SK-N-MC (cell line): ENCODE data around the gene DNAH10.
A peak's percentile ranks its signal among the peaks of the same experiment; 100 is the strongest.

ENCODE experiments used
- DNase-seq: peaks from one replicate; pipeline ENCODE4 v3.0.0-alpha.2; 2011; ENCODE audit warnings: low read depth, low spot score
- H3K27ac ChIP-seq: fragments of 200-600 bp; sonication (generic); 2 replicates; pipeline ENCODE4 v1.5.1; 2016; ENCODE audit warnings: mixed run types
- H3K36me3 ChIP-seq: fragments of 200-600 bp; sonication (generic); 2 replicates; pipeline ENCODE4 v1.6.1; 2017; ENCODE audit warnings: antibody characterized with exemption, low read length, mixed read lengths; ENCODE audit not compliant: insufficient read depth
- H3K4me3 ChIP-seq: fragments of 200-600 bp; sonication (generic); 2 replicates; pipeline ENCODE4 v1.5.1; 2016
- H3K9ac ChIP-seq: fragments of 200-600 bp; sonication (generic); 2 replicates; pipeline ENCODE4 v1.8.0; 2017; ENCODE audit warnings: mixed run types, mixed read lengths; ENCODE audit not compliant: insufficient read length
- H3K9me3 ChIP-seq: fragments of 200-600 bp; sonication (generic); 2 replicates; pipeline ENCODE4 v1.6.1; 2017; ENCODE audit warnings: low read depth, mild to moderate bottlenecking, antibody characterized with exemption, low read length, moderate library complexity, mixed read lengths
- EZH2 ChIP-seq: fragments of 200-600 bp; sonication (generic); IDR thresholded peaks from one replicate; pipeline ENCODE4 v1.6.1; 2017; ENCODE audit warnings: antibody characterized with exemption
- FOXP2 ChIP-seq: optimal IDR thresholded peaks from 2 replicates; pipeline ENCODE3; 2011; ENCODE audit warnings: mild to moderate bottlenecking, moderate library complexity; ENCODE audit not compliant: insufficient read depth; ENCODE audit errors: extremely low read length, control extremely low read depth
- POLR2AphosphoS5 ChIP-seq: IDR thresholded peaks from 2 replicates; pipeline ENCODE4 v1.6.1; 2012; ENCODE audit warnings: mild to moderate bottlenecking, low read depth, low read length, borderline replicate concordance

The DNAH10 gene

GRCh38 chr12:123813349-123813748, 51.2 kb downstream of the DNAH10 start:
- Histone ChIP-seq H3K9me3 (peaks cover 2% of the 10 kb centered on the region; the same call in 1 of the 2 replicates), H3K4me3 (peak overlapping the region; percentile 47), H3K36me3 (no peaks in the 10 kb centered on the region; the same call in 1 of the 2 replicates), H3K9ac (peak overlapping the region; percentile 43), H3K27ac (peak overlapping the region; percentile 77)
- TF ChIP-seq EZH2: no peak
- no peak for TF ChIP-seq POLR2AphosphoS5
- TF ChIP-seq FOXP2: no peak
- peak; percentile 60 for DNase-seq

DNA sequence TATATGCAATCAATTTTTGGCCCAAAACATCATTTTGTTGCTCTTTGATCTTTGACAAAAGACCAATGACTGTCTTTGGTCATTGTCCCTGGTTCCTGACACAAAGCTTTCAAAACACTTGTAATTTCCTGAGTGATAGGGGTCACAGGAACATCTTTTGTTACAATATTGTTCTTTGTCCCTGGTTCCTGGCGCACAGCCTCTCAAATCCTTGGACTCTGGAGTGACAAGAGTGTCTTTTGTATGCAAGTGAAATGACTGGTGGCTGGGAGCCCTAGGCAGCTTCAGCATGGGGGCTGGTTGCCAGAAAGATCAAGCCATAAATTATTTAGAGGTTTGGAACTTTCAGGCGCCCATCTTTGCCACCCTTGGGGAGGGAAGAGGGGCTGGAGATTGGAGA, 53.9 kb downstream of the DNAH10 start:
- peaks cover 2% of the 10 kb centered on the region; the same call in 1 of the 2 replicates for H3K9me3 ChIP-seq
- TF ChIP-seq POLR2AphosphoS5 (no peak), EZH2 (no peak), FOXP2 (no peak)
- H3K9ac ChIP-seq: no peak overlapping the region
- H3K36me3 ChIP-seq: no peaks in the 10 kb centered on the region; the same call in 1 of the 2 replicates
- H3K4me3 ChIP-seq: no peak overlapping the region
- no peak overlapping the region for H3K27ac ChIP-seq
- no peak for DNase-seq

DNA sequence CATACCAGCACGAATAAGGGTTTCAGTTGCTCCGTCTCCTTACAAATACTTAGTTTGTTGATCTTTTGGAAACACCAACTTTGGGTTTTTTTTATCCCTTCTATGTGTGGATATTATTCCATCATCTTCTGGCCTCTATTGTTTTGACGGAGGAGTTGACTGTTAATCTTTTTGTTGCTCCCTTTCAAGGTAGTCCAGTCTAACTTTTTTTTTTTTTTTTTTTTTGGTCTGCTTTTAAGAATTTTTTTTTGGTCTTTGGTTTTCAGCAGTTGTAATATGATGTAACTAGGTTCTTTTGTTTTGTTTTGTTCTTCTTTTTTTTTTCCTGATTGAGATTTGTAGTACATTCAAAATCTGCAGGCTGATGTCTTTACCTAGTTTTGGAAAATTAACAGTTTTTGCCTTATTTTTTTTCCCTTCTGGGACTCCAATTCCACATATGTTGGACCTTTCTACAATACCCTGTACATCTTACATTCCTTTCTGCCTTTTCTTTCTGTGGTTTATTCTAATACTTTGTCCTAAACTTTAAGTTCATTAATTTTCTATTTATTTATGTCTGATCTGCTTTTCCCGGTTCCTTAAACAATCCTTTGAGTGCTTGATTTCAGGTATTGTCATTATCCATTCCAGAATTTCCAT, 54.9 kb downstream of the DNAH10 start:
- no peak overlapping the region for H3K9ac ChIP-seq
- no peak overlapping the region for H3K4me3 ChIP-seq
- no peaks in the 10 kb centered on the region; the same call in 1 of the 2 replicates for H3K36me3 ChIP-seq
- DNase-seq: no peak
- TF ChIP-seq EZH2 (no peak), FOXP2 (no peak)
- no peak overlapping the region for H3K27ac ChIP-seq
- H3K9me3 ChIP-seq: peaks cover 2% of the 10 kb centered on the region; the same call in 1 of the 2 replicates

DNA sequence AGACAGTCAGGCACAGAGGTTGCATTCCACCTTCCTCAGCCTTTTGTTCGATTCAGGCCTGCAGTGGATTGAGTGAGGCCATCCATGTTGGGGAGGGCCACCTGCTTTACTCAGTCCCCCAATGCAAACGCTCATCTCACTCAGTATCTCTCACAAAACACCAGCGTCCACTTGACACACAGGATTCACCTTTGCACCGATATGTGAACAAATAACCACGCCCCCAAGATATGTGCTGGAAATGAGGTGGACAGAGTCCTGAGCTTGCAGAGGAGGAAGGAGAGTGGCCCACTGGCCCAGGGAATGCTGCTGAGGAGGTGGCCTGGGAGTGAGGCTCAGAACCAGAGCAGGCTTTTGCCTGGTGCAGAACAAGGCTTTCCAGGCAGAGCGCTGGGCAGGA, 60.7 kb downstream of the DNAH10 start:
- H3K4me3 ChIP-seq: no peak overlapping the region
- H3K9me3 ChIP-seq: no peaks in the 10 kb centered on the region
- no peak overlapping the region for H3K27ac ChIP-seq
- no peaks in the 10 kb centered on the region for H3K36me3 ChIP-seq
- H3K9ac ChIP-seq: no peak overlapping the region
- DNase-seq: no peak
- no peak for TF ChIP-seq FOXP2
- no peak for TF ChIP-seq POLR2AphosphoS5
- no peak for TF ChIP-seq EZH2

GRCh38 chr12:123828120-123828519, 66.0 kb downstream of the DNAH10 start:
- no peak for DNase-seq
- TF ChIP-seq FOXP2: no peak
- TF ChIP-seq POLR2AphosphoS5: no peak
- no peak for TF ChIP-seq EZH2
- no peak overlapping the region for H3K27ac ChIP-seq
- H3K9me3 ChIP-seq: no peaks in the 10 kb centered on the region
- no peaks in the 10 kb centered on the region for H3K36me3 ChIP-seq
- H3K9ac ChIP-seq: no peak overlapping the region
- H3K4me3 ChIP-seq: no peak overlapping the region

DNA sequence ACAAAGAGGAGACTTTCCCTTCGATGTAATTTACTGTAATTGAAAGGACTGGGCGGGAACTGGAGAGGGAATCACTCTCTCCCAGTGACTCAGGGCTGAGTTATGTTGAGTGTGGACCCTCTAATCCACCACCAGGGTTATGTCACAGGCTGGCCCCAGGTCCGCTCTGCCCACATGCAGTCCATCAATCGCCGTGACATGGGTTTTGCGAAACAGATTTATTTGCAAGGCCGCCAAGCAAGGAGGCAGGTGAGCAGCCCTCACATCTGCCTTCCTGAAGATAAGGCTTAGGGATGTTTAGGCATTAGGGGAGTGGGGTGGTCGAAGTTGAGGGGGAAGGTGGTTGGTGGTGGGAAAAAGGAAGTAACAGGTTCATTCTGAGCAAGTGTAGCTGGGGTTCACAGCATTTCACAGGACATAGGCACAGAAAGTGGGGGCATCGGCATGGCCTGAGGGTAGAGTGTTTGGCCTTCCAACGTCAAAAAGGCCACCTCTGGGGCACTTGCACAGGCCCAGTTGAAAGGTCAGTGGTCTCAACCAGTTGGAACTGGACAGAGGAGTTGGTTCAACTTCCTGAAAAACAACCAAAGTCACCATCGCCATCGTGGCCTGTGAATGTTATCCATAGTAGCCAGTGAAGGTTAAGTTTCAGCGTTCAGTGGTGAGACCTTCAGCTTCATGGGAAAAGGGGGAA, 66.9 kb downstream of the DNAH10 start:
- TF ChIP-seq EZH2: no peak
- no peak for TF ChIP-seq POLR2AphosphoS5
- TF ChIP-seq FOXP2: no peak
- DNase-seq: no peak
- no peaks in the 10 kb centered on the region for H3K9me3 ChIP-seq
- no peak overlapping the region for H3K4me3 ChIP-seq
- no peak overlapping the region for H3K9ac ChIP-seq
- H3K27ac ChIP-seq: no peak overlapping the region
- H3K36me3 ChIP-seq: no peaks in the 10 kb centered on the region

GRCh38 chr12:123829561-123829960, 67.5 kb downstream of the DNAH10 start:
- no peak for TF ChIP-seq POLR2AphosphoS5
- no peak for TF ChIP-seq FOXP2
- TF ChIP-seq EZH2: no peak
- DNase-seq: no peak
- H3K27ac ChIP-seq: no peak overlapping the region
- no peaks in the 10 kb centered on the region for H3K9me3 ChIP-seq
- no peak overlapping the region for H3K9ac ChIP-seq
- no peaks in the 10 kb centered on the region for H3K36me3 ChIP-seq
- no peak overlapping the region for H3K4me3 ChIP-seq

GRCh38 chr12:123830675-123831074, 68.6 kb downstream of the DNAH10 start:
- H3K9ac ChIP-seq: no peak overlapping the region
- H3K9me3 ChIP-seq: no peaks in the 10 kb centered on the region
- no peak overlapping the region for H3K27ac ChIP-seq
- no peak for TF ChIP-seq POLR2AphosphoS5
- no peak for TF ChIP-seq EZH2
- no peak for TF ChIP-seq FOXP2
- DNase-seq: no peak
- no peak overlapping the region for H3K4me3 ChIP-seq
- H3K36me3 ChIP-seq: no peaks in the 10 kb centered on the region

GRCh38 chr12:123832052-123832451, 70.0 kb downstream of the DNAH10 start:
- no peak overlapping the region for H3K9ac ChIP-seq
- H3K4me3 ChIP-seq: no peak overlapping the region

More at GRCh38 chr12:123832052-123832451, 70.0 kb downstream of the DNAH10 start:
- Histone ChIP-seq H3K9me3 (no peaks in the 10 kb centered on the region), H3K36me3 (no peaks in the 10 kb centered on the region), H3K27ac (no peak overlapping the region)
- no peak for DNase-seq
- no peak for TF ChIP-seq FOXP2
